CD4-positive, alpha-beta T cell treated with Interleukin-15 for 4 hours (primary cell): ENCODE results near the gene PRR29.

Experiments used
- DNase-seq: peaks from one replicate; pipeline ENCODE4 v3.0.0-alpha.2; 2020; ENCODE audit warnings: low spot score

PRR29 gene

GRCh38 chr17:63998050-63998720 lies at the start of gene PRR29:
PRR29 (plus strand) TSS chr17:63998351; CDS start chr17:63998365, 14 bp downstream.
- peak; percentile 75 for DNase-seq

- no peak for DNase-seq
Observed at GRCh38 chr17:63948521-63948920, 49.6 kb upstream of the PRR29 start.

- no peak for DNase-seq
Observed at GRCh38 chr17:63949576-63950250, 48.4 kb upstream of the PRR29 start.

- peak; percentile 45 for DNase-seq
Observed at GRCh38 chr17:63950940-63951907, 46.9 kb upstream of the PRR29 start.

- peak; percentile 28 for DNase-seq
Observed at GRCh38 chr17:63954402-63955063, 43.6 kb upstream of the PRR29 start.

- no peak for DNase-seq
Observed at GRCh38 chr17:63955232-63955631, 42.9 kb upstream of the PRR29 start.

- no peak for DNase-seq
Observed at GRCh38 chr17:63955791-63956190, 42.4 kb upstream of the PRR29 start.

- no peak for DNase-seq
Observed at GRCh38 chr17:63956296-63956920, 41.7 kb upstream of the PRR29 start.

- no peak for DNase-seq
Observed at GRCh38 chr17:63960006-63960405, 38.1 kb upstream of the PRR29 start.

- DNase-seq: no peak
Observed at GRCh38 chr17:63960430-63960829, 37.7 kb upstream of the PRR29 start.

GRCh38 chr17:63961355-63962212 lies 36.6 kb upstream of the PRR29 start:
- DNase-seq: peak; percentile 12

GRCh38 chr17:63962298-63962744 lies 35.8 kb upstream of the PRR29 start:
- DNase-seq: no peak

- DNase-seq: no peak
Observed at GRCh38 chr17:63963123-63963522, 35.0 kb upstream of the PRR29 start.

- DNase-seq: no peak
Observed at GRCh38 chr17:63966646-63967264, 31.4 kb upstream of the PRR29 start.

GRCh38 chr17:63967953-63968352 lies 30.2 kb upstream of the PRR29 start:
- DNase-seq: peak; percentile 18

GRCh38 chr17:63969278-63969677 lies 28.9 kb upstream of the PRR29 start:
- DNase-seq: no peak

- no peak for DNase-seq
Observed at GRCh38 chr17:63972796-63973195, 25.4 kb upstream of the PRR29 start, which contains the start of gene SCN4A. SCN4A (minus strand) TSS chr17:63972918; CDS start chr17:63972841, 77 bp downstream.

- DNase-seq: no peak
Observed at GRCh38 chr17:63973247-63973646, 24.9 kb upstream of the PRR29 start.

- DNase-seq: no peak
Observed at GRCh38 chr17:63973930-63974593, 24.1 kb upstream of the PRR29 start.
